Measurements from ENCODE around the gene CMTM1.

CMTM1 gene

GRCh38 chr16:66537236-66537635, 29.0 kb upstream of the CMTM1 start:
- H3K4me3 ChIP-seq (ENCODE audit: low read depth in 1 of 2, low read length in 2 of 2) = no peak overlapping the region
- H4K20me1 ChIP-seq (ENCODE audit: insufficient read depth, low read length) = no peaks in the 10 kb centered on the region
- TF ChIP-seq, protein P1, sequence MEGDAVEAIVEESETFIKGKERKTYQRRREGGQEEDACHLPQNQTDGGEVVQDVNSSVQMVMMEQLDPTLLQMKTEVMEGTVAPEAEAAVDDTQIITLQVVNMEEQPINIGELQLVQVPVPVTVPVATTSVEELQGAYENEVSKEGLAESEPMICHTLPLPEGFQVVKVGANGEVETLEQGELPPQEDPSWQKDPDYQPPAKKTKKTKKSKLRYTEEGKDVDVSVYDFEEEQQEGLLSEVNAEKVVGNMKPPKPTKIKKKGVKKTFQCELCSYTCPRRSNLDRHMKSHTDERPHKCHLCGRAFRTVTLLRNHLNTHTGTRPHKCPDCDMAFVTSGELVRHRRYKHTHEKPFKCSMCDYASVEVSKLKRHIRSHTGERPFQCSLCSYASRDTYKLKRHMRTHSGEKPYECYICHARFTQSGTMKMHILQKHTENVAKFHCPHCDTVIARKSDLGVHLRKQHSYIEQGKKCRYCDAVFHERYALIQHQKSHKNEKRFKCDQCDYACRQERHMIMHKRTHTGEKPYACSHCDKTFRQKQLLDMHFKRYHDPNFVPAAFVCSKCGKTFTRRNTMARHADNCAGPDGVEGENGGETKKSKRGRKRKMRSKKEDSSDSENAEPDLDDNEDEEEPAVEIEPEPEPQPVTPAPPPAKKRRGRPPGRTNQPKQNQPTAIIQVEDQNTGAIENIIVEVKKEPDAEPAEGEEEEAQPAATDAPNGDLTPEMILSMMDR (IDR thresholded peaks at IDR 0.05; ENCODE audit: borderline replicate concordance, extremely low read depth, low read length, poor library complexity, severe bottlenecking) = no peak
- no peak for TF ChIP-seq EZH2 (IDR thresholded peaks at IDR 0.05; ENCODE audit: borderline replicate concordance, low read depth, low read length, severe bottlenecking)
- no peak overlapping the region for H3K9ac ChIP-seq (ENCODE audit: low read depth, low read length)
- H3K36me3 ChIP-seq (ENCODE audit: insufficient read depth, low read length) = peaks cover 4% of the 10 kb centered on the region; the same call in 1 of the 2 replicates
- no peak overlapping the region for H3K27ac ChIP-seq (ENCODE audit: low read length)
- no peaks in the 10 kb centered on the region for H3K27me3 ChIP-seq (ENCODE audit: insufficient read depth, low read length, poor library complexity)
- H3K4me2 ChIP-seq (ENCODE audit: insufficient read depth, low read length) = no peak overlapping the region
- no peaks in the 10 kb centered on the region for H3K79me2 ChIP-seq (ENCODE audit: insufficient read depth, low read length)
- H2AFZ ChIP-seq (ENCODE audit: low read depth, low read length) = no peak overlapping the region
- peaks cover 24% of the 10 kb centered on the region for H3K4me1 ChIP-seq (ENCODE audit: insufficient read depth, low read length)
- DNase-seq = no peak
- ATAC-seq (ENCODE audit: insufficient read depth, low read depth) = no peak
- no peaks in the 10 kb centered on the region for H3K9me3 ChIP-seq (ENCODE audit: insufficient read depth, low read length, severe bottlenecking)

- H3K4me1 ChIP-seq (ENCODE audit: insufficient read depth, low read length) = peaks cover 24% of the 10 kb centered on the region
- H3K9ac ChIP-seq (ENCODE audit: low read depth, low read length) = peak overlapping the region; percentile 25; the same call in 1 of the 2 replicates
- peak overlapping the region; percentile 53 for H3K27ac ChIP-seq (ENCODE audit: low read length)
- no peak overlapping the region for H3K4me2 ChIP-seq (ENCODE audit: insufficient read depth, low read length)
- H3K4me3 ChIP-seq (ENCODE audit: low read depth in 1 of 2, low read length in 2 of 2) = no peak overlapping the region
- H4K20me1 ChIP-seq (ENCODE audit: insufficient read depth, low read length) = no peaks in the 10 kb centered on the region
- no peak overlapping the region for H2AFZ ChIP-seq (ENCODE audit: low read depth, low read length)
- H3K36me3 ChIP-seq (ENCODE audit: insufficient read depth, low read length) = peaks cover 4% of the 10 kb centered on the region; the same call in 1 of the 2 replicates
- no peaks in the 10 kb centered on the region for H3K9me3 ChIP-seq (ENCODE audit: insufficient read depth, low read length, severe bottlenecking)
- TF ChIP-seq, protein P1 (IDR thresholded peaks at IDR 0.05; ENCODE audit: borderline replicate concordance, extremely low read depth, low read length, poor library complexity, severe bottlenecking) = no peak
- TF ChIP-seq EZH2 (IDR thresholded peaks at IDR 0.05; ENCODE audit: borderline replicate concordance, low read depth, low read length, severe bottlenecking) = no peak
- DNase-seq (no peak), ATAC-seq (ENCODE audit: insufficient read depth, low read depth) (no peak)
- H3K79me2 ChIP-seq (ENCODE audit: insufficient read depth, low read length) = no peaks in the 10 kb centered on the region
- H3K27me3 ChIP-seq (ENCODE audit: insufficient read depth, low read length, poor library complexity) = no peaks in the 10 kb centered on the region
Measured at GRCh38 chr16:66538910-66539309, 27.3 kb upstream of the CMTM1 start.

- ATAC-seq (ENCODE audit: insufficient read depth, low read depth) = peak; percentile 79
Measured at GRCh38 chr16:66539623-66540469, 26.4 kb upstream of the CMTM1 start.

More at GRCh38 chr16:66539623-66540469, 26.4 kb upstream of the CMTM1 start:
- Histone ChIP-seq H3K4me3 (ENCODE audit: low read depth in 1 of 2, low read length in 2 of 2) (no peak overlapping the region), H3K9ac (ENCODE audit: low read depth, low read length) (peak overlapping the region; percentile 25; the same call in 1 of the 2 replicates), H2AFZ (ENCODE audit: low read depth, low read length) (no peak overlapping the region), H4K20me1 (ENCODE audit: insufficient read depth, low read length) (no peaks in the 10 kb centered on the region), H3K36me3 (ENCODE audit: insufficient read depth, low read length) (peaks cover 4% of the 10 kb centered on the region), H3K4me1 (ENCODE audit: insufficient read depth, low read length) (peaks cover 24% of the 10 kb centered on the region), H3K9me3 (ENCODE audit: insufficient read depth, low read length, severe bottlenecking) (no peaks in the 10 kb centered on the region), H3K4me2 (ENCODE audit: insufficient read depth, low read length) (peak overlapping the region; percentile 37; the same call in 1 of the 2 replicates), H3K27me3 (ENCODE audit: insufficient read depth, low read length, poor library complexity) (no peaks in the 10 kb centered on the region), H3K79me2 (ENCODE audit: insufficient read depth, low read length) (no peaks in the 10 kb centered on the region), H3K27ac (ENCODE audit: low read length) (peak overlapping the region; percentile 82)
- peak; percentile 58 for DNase-seq
- TF ChIP-seq, protein P1 (IDR thresholded peaks at IDR 0.05; ENCODE audit: borderline replicate concordance, extremely low read depth, low read length, poor library complexity, severe bottlenecking) = no peak
- TF ChIP-seq EZH2 (IDR thresholded peaks at IDR 0.05; ENCODE audit: borderline replicate concordance, low read depth, low read length, severe bottlenecking) = no peak

Data from DND-41 (cell line).